ENCODE data around the gene S1PR5. TPM values are rescaled to one million over a fixed set of nuclear protein-coding genes. Genes with fewer than 3 reads are reported as not detected.
"Not testable (repeated sequence)": the region's sequence is repeated elsewhere in the genome, so short reads cannot be mapped to it uniquely, and the experiment has no call there.

Gene S1PR5
- total RNA-seq, 1 donor from 2014 or later: 3.1 TPM

DNA sequence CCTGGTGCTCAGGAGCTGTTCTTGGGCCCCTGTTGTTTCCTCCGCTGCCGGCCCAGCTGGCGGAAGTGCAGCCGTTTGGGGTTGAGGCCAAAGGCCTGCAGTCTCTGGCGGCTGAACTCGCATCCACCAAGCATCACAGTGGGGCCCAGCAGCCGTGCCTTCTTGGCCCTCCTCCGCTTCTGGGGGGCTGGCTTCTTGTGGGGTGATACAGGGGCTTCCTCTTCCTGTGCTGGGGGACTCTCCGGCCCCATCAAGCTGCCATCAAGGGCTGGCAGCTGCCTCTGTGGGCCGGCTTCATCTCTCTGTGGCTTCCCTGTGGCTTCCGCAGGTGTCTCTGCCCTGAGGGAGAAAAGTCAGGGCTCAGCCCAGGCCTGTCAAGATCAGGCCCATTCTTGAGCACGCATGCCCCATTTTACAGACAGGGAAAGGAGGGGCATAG, 36.7 kb upstream of the S1PR5 start:
- Histone ChIP-seq H3K27ac (no peak overlapping the region), H3K4me3 (no peak overlapping the region), H3K4me1 (no peaks in the 10 kb centered on the region), H3K27me3 (no peaks in the 10 kb centered on the region), H3K9me3 (no peaks in the 10 kb centered on the region), H3K36me3 (peaks cover 71 to 89% of the 10 kb centered on the region in 2 donors)
- TF ChIP-seq, protein P1, sequence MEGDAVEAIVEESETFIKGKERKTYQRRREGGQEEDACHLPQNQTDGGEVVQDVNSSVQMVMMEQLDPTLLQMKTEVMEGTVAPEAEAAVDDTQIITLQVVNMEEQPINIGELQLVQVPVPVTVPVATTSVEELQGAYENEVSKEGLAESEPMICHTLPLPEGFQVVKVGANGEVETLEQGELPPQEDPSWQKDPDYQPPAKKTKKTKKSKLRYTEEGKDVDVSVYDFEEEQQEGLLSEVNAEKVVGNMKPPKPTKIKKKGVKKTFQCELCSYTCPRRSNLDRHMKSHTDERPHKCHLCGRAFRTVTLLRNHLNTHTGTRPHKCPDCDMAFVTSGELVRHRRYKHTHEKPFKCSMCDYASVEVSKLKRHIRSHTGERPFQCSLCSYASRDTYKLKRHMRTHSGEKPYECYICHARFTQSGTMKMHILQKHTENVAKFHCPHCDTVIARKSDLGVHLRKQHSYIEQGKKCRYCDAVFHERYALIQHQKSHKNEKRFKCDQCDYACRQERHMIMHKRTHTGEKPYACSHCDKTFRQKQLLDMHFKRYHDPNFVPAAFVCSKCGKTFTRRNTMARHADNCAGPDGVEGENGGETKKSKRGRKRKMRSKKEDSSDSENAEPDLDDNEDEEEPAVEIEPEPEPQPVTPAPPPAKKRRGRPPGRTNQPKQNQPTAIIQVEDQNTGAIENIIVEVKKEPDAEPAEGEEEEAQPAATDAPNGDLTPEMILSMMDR (IDR thresholded peaks at IDR 0.05): no peak
- DNase-seq (ENCODE audit: low spot score in 2 of 2): no peak
- intact Hi-C loops (cut with DNase I): no loop called here

DNA sequence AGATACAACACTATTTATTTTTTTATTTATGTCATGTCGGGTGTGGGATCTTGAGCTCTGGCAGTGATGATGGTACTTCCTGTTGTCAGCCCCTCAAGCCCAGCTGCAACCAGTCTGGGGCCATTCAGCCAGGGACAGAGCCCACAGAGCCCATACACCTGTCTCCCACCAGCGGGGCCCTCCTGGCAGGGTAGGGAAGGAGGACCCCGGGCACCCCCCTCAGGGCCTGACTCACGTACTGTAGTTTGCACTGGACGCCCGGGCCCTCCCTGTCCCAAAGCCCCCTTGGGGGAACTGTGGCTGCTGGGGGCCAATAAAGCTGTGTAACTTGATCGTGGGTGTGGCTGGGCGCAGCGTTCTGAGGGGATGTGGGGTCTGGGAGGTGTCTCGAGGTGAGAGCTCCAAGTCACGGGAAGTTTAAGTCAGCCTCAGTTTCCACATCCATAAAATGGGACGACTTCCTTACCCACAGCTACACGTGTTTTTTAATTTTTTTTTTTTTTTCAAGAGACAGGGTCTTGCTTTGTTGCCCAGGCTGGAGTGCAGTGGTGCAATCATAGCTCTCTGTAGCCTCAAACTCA, 35.9 kb upstream of the S1PR5 start:
- Histone ChIP-seq H3K27me3 (no peaks in the 10 kb centered on the region), H3K4me3 (no peak overlapping the region), H3K9me3 (no peaks in the 10 kb centered on the region), H3K4me1 (no peaks in the 10 kb centered on the region), H3K36me3 (peaks cover 72 to 89% of the 10 kb centered on the region in 2 donors), H3K27ac (no peak overlapping the region)
- DNase-seq (ENCODE audit: low spot score in 2 of 2): no peak
- intact Hi-C loops (cut with DNase I): no loop called here
- TF ChIP-seq, protein P1 (IDR thresholded peaks at IDR 0.05): no peak

DNA sequence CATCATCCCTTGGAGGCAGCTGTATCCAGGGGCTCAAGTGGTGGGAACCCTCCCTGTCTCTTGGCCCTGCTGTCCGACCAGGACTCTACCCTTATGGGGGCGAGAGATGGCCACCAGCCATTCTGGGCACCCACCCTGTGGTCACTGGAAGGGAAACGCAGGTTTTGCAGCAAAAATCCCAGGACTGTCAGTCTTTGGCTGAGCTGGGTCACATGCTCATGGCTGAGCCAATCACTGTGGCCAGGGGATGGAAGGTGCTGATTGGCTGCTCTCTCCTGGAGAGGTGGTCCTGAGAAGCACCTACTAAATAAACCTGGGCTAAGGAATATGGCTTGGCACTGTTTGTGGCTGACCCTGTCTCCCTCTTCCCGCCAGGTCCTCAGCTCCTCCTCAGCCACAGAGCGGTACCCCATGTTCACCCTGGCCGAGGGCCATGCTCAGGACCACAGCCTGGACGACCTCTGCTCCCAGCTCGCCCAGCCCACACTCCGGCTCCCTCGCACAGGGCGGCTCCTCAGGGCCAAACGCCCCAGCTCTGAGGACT, 35.3 kb upstream of the S1PR5 start:
- intact Hi-C loops (cut with DNase I): no loop called here
- Histone ChIP-seq H3K4me1 (no peaks in the 10 kb centered on the region), H3K4me3 (no peak overlapping the region), H3K36me3 (peaks cover 67 to 85% of the 10 kb centered on the region in 2 donors), H3K9me3 (no peaks in the 10 kb centered on the region), H3K27ac (no peak overlapping the region), H3K27me3 (no peaks in the 10 kb centered on the region)
- TF ChIP-seq, protein P1 (IDR thresholded peaks at IDR 0.05): no peak
- no peak for DNase-seq (ENCODE audit: low spot score in 2 of 2)

GRCh38 chr19:10551698-10552301, 34.6 kb upstream of the S1PR5 start:
- H3K27ac ChIP-seq: no peak overlapping the region

DNA sequence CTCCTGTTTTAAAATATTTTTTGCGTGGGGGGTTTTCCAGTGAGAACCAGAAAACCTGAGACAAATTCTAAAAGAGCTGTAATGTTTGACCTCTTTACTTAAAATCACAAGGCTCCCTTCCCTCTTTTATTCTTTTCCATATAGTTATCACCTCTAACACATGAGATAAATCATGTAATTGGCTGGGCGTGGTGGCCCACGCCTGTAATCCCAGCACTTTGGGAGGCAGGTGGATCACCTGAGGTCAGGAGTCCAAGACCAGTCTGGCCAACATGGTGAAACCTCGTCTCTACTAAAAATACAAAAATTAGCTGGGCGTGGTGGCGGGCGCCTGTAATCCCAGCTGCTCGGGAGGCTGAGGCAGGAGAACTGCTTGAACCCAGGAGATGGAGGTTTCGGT, 33.8 kb upstream of the S1PR5 start:
- H3K4me3 ChIP-seq; DNase-seq (ENCODE audit: low spot score in 2 of 2); H3K27me3 ChIP-seq; H3K4me1 ChIP-seq; H3K27ac ChIP-seq; H3K9me3 ChIP-seq; intact Hi-C loops (cut with DNase I): not testable (repeated sequence)
- H3K36me3 ChIP-seq: peaks cover 70 to 87% of the 10 kb centered on the region in 2 donors

More at GRCh38 chr19:10551698-10552301, 34.6 kb upstream of the S1PR5 start:
- Histone ChIP-seq H3K9me3 (no peaks in the 10 kb centered on the region), H3K36me3 (peaks cover 67 to 85% of the 10 kb centered on the region in 2 donors), H3K4me3 (no peak overlapping the region), H3K4me1 (no peaks in the 10 kb centered on the region), H3K27me3 (no peaks in the 10 kb centered on the region)
- DNase-seq (ENCODE audit: low spot score in 2 of 2): no peak
- TF ChIP-seq, protein P1 (IDR thresholded peaks at IDR 0.05): no peak
- intact Hi-C loops (cut with DNase I): no loop called here

- Histone ChIP-seq H3K27me3 (no peaks in the 10 kb centered on the region), H3K36me3 (peaks cover 65 to 80% of the 10 kb centered on the region in 2 donors), H3K4me3 (no peak overlapping the region), H3K4me1 (peaks cover 0 to 2% of the 10 kb centered on the region in 2 donors), H3K27ac (no peak overlapping the region), H3K9me3 (no peaks in the 10 kb centered on the region)
- intact Hi-C loops (cut with DNase I): no loop called here
- DNase-seq (ENCODE audit: low spot score in 2 of 2): no peak
- TF ChIP-seq, protein P1 (IDR thresholded peaks at IDR 0.05): no peak
Measured at GRCh38 chr19:10550336-10550735, 33.1 kb upstream of the S1PR5 start.
